Subcutaneous adipose tissue (tissue), 4 donors: ENCODE results near the gene CNKSR1. TPM values are rescaled to one million over a fixed set of nuclear protein-coding genes. Genes with fewer than 3 reads are reported as not detected.

Experiments used
- CTCF ChIP-seq: fragments of 450-650 bp; IDR thresholded peaks from one replicate; pipeline ENCODE4 v1.5.1; 2016; ENCODE audit warnings: low read depth, mild to moderate bottlenecking, control low read depth, antibody characterized with exemption, moderate library complexity
- total RNA-seq, 4 donors: library from RNA; depleted of rRNA; stranded (reverse); fragments of >200 nt; gene quantifications; one replicate each; pipeline ENCODE4 v1.1.0, GENCODE V29; 2016

Gene CNKSR1, protein sequence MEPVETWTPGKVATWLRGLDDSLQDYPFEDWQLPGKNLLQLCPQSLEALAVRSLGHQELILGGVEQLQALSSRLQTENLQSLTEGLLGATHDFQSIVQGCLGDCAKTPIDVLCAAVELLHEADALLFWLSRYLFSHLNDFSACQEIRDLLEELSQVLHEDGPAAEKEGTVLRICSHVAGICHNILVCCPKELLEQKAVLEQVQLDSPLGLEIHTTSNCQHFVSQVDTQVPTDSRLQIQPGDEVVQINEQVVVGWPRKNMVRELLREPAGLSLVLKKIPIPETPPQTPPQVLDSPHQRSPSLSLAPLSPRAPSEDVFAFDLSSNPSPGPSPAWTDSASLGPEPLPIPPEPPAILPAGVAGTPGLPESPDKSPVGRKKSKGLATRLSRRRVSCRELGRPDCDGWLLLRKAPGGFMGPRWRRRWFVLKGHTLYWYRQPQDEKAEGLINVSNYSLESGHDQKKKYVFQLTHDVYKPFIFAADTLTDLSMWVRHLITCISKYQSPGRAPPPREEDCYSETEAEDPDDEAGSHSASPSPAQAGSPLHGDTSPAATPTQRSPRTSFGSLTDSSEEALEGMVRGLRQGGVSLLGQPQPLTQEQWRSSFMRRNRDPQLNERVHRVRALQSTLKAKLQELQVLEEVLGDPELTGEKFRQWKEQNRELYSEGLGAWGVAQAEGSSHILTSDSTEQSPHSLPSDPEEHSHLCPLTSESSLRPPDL
- 1 to 10 TPM in 1 of 4 donors, not detected in 3; 2.1 TPM for total RNA-seq

- TF ChIP-seq CTCF, result no peak
These were observed at the start of gene CNKSR1 for GRCh38 chr1:26177182-26177684. Gene CNKSR1 (plus strand): TSS chr1:26177491. CDS start chr1:26177548, 57 bp downstream.

DNA sequence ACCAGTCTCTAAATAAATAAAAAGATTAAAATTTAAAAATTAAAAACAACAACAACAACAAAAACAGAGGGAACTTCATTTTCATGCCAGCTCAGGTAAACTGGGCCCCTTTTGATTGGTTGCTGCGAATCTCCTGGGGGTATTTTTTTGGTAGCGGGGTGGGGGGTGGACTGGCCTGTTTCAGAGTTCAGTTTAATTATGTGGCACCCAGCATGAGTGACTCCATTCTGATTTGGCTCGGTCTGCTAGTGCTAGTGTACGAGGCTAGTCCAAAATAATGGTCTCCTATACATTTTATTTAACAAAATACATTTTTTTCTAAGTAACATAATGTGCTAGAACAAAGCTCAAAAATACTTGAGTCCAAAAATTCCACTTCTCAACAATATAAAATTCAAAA, 47.5 kb upstream of the CNKSR1 start:
- no peak for TF ChIP-seq CTCF

GRCh38 chr1:26130695-26131094, 46.6 kb upstream of the CNKSR1 start:
- no peak for TF ChIP-seq CTCF

GRCh38 chr1:26132128-26132833, 45.0 kb upstream of the CNKSR1 start:
- TF ChIP-seq CTCF, result no peak

- no peak for TF ChIP-seq CTCF
These were observed 44.5 kb upstream of the CNKSR1 start for GRCh38 chr1:26132834-26133167.

DNA sequence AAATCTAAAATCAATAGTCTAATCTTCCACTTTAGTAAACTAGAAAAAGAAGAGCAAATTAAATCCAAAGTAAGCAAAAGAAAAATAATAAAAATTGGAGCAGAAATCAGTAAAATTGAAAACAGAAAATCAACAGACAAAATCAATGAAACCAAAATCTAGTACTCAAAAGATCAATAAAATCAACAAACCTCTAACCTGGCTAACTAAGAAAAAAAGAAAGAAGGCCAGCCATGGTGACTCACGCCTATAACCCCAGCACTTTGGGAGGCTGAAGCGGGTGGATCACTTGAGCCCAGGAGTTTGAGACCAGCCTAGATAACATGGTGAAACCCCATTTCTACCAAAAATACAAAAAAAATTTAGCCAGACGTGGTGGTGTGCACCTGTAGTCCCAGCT, 42.8 kb upstream of the CNKSR1 start:
- TF ChIP-seq CTCF, result no peak
